Measurements from ENCODE around the gene CDAN1. TPM values are rescaled to one million over a fixed set of nuclear protein-coding genes. Genes with fewer than 3 reads are reported as not detected.

Gene CDAN1
- total and polyA plus RNA-seq, 2 of the 8 experiments (the other 6 are each of a cell fraction or from before 2014, with no cell fraction given) = 4.5 to 18.6 TPM

DNA sequence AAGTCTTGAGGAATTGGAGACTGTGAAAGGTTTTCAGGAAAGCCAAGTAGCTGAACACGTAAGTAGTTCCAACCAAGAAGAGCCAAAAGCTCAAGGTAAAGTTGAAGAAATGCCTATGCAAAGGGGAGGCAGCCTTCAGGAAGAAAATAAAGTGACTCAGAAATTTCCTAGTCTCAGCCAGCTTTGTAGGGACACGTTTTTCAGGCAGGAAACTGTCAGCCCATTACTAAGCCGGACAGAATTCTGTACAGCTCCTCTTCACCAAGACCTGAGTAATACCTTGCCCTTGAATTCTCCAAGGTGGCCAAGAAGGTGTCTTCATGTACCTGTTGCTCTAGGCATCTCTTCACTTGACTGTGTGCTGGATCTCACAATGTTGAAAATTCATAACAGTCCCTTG is 48.6 kb downstream of the CDAN1 start:
- Histone ChIP-seq H3K4me2 (ENCODE audit: insufficient read depth in 1 of 2, low read depth in 2 of 2, low read length in 2 of 2) (no peak overlapping the region), H2BK15ac (ENCODE audit: low read length) (no peak overlapping the region), H2AFZ (ENCODE audit: low read length) (no peak overlapping the region), H3K4ac (replicated peaks; ENCODE audit: insufficient read length, low read depth, low read length) (no peak overlapping the region), H3K4me3 (ENCODE audit: extremely low read depth in 1 of 4, insufficient read depth in 2 of 4, low read depth in 3 of 4, low read length in 4 of 4) (no peak overlapping the region), H3K9me3 (ENCODE audit: insufficient read depth in 2 of 2, low read depth in 1 of 2, low read length in 1 of 2) (no peaks in the 10 kb centered on the region), H2BK20ac (ENCODE audit: low read length) (no peak overlapping the region), H3K27ac (ENCODE audit: low read depth, low read length) (no peak overlapping the region), H4K91ac (replicated peaks; ENCODE audit: insufficient read length, low read length) (no peak overlapping the region), H3K9ac (replicated peaks in 1 of 4; ENCODE audit: extremely low read depth in 1 of 4, low read depth in 3 of 4, low read length in 3 of 4) (no peak overlapping the region), H4K8ac (ENCODE audit: extremely low read depth, insufficient read depth, low read length) (no peak overlapping the region), H3K79me1 (ENCODE audit: low read depth, low read length) (no peaks in the 10 kb centered on the region), H4K5ac (ENCODE audit: insufficient read length, low read depth, low read length) (no peak overlapping the region), H3K79me2 (ENCODE audit: control insufficient read depth in 1 of 2, insufficient read depth in 2 of 2, low read length in 2 of 2) (no peaks in the 10 kb centered on the region), H3K27me3 (replicated peaks in 1 of 4; ENCODE audit: control insufficient read depth in 3 of 4, extremely low read depth in 1 of 4, insufficient read depth in 3 of 4, low read length in 3 of 4) (no peaks in the 10 kb centered on the region), H3K23ac (ENCODE audit: insufficient read length) (no peak overlapping the region), H2BK5ac (ENCODE audit: low read depth, low read length) (no peak overlapping the region), H2BK120ac (replicated peaks; ENCODE audit: low read depth, low read length) (no peak overlapping the region), H3K56ac (replicated peaks; ENCODE audit: insufficient read length, low read depth, low read length) (no peak overlapping the region), H3K4me1 (replicated peaks in 1 of 4; ENCODE audit: control insufficient read depth in 3 of 4, insufficient read depth in 4 of 4, low read length in 3 of 4) (no peaks in the 10 kb centered on the region), H4K20me1 (replicated peaks in 1 of 2; ENCODE audit: control insufficient read depth in 1 of 2, insufficient read depth in 2 of 2, low read length in 2 of 2) (peaks cover 1 to 2% of the 10 kb centered on the region in 2 experiments), H2BK12ac (ENCODE audit: low read depth, low read length) (no peak overlapping the region), H2AK5ac (ENCODE audit: low read depth, low read length) (no peak overlapping the region), H3K14ac (ENCODE audit: insufficient read length) (no peak overlapping the region), H3K18ac (ENCODE audit: extremely low read depth, low read length) (no peak overlapping the region), H3K36me3 (ENCODE audit: control insufficient read depth in 2 of 4, insufficient read depth in 4 of 4, low read length in 3 of 4) (peaks cover 0 to 4% (median 2%) of the 10 kb centered on the region in 4 experiments; a peak in 4 of 8 replicates), H3K23me2 (ENCODE audit: low read depth, low read length) (no peaks in the 10 kb centered on the region)
- WGBS, 2 experiments (ENCODE audit: extremely low coverage in 1 of 2, insufficient coverage in 1 of 2, insufficient read length in 1 of 2, insufficient replicate concordance in 2 of 2, low coverage in 1 of 2, low lambda C conversion rate in 2 of 2, missing lambda C conversion rate in 1 of 2) = 84% methylated on average over 3 of the region's 3 CpGs; no CpG with 5 or more reads in 1 of the 2 experiments
- no peak for TF ChIP-seq NANOG (IDR thresholded peaks at IDR 0.05; ENCODE audit: insufficient read depth, low read depth, low read length, poor library complexity, severe bottlenecking)
- TF ChIP-seq TAF7 (optimal IDR thresholded peaks at IDR 0.05; ENCODE audit: borderline replicate concordance, low read depth, low read length) = no peak
- CTCF ChIA-PET (ENCODE audit: partially characterized antibody) = interaction anchor here (1.1 kb wide), 1 partner anchor 303 kb away, joined by 3 read pairs; no protein-coding TSS in a partner anchor
- POLR2A ChIA-PET (ENCODE audit: partially characterized antibody) = no interaction called here
- no peak for FAIRE-seq
- no peak for DNase-seq (ENCODE audit: low read depth in 1 of 2, low spot score in 2 of 2)
